OCI-LY3 (cell line): ENCODE results near the gene LUZP4.
A peak's percentile ranks its signal among the peaks of the same experiment; 100 is the strongest.

ENCODE experiments used
- CTCF ChIP-seq: fragments of 200-600, 300-600 bp; sonication (generic); IDR thresholded peaks from 2 replicates; pipeline ENCODE4 v1.5.1; 2014; ENCODE audit warnings: antibody characterized with exemption, low read length, low read depth
- EZH2phosphoT487 ChIP-seq: fragments of 200-600 bp; shearing (Covaris generic); IDR thresholded peaks from 2 replicates; pipeline ENCODE4 v1.6.1; 2018; ENCODE audit warnings: antibody characterized with exemption, mixed run types, low read depth

DNA sequence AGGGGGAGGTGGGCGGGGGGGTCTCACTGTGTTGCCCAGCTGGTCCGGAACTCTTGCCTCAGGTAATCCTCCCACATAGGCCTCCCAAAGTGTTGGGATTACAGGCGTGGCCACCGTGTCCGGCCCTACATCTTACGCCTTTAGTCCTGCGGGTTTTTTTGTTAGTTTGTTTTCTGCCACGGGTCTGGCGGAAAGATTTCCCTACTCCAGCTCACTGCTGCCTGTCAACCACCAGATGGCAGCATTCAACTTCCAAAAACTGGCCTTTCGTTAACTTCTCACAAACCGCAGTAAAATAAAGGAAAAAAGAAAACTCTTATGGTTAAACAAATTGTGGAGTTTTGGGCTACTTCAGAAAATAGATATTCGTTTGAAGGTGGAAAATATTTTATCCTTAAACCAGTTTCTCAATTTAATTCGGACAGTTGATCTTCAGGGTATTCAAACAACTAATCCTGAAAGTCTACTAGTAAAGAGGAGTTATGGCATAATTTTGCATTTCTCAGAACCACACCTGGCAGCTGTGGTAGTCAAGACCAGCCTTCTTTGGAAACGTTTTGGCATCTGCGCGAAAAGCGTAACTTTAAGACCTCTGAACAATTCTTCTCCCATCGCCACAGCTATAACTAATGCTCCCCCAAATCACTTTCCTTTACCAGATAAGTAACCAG lies 41.1 kb downstream of the LUZP4 start:
- TF ChIP-seq CTCF (peak; percentile 75), EZH2phosphoT487 (no peak)
